Spleen (tissue), 11 donors: ENCODE results near the gene MAL. TPM values are rescaled to one million over a fixed set of nuclear protein-coding genes. Genes with fewer than 3 reads are reported as not detected.

Experiments
- DNase-seq: peaks from one replicate; pipeline ENCODE4 v3.0.0-alpha.2; 2020
- H3K27ac ChIP-seq, 8 donors: fragments of 200-600 bp; sonication (generic) in 7 of 8; 1 replicate in 4 of 8; 2 replicates in 4 of 8; pipeline versions ENCODE4 v1.5.0 to v1.8.0; 2016 to 2021; ENCODE audit warnings: inconsistent platforms in 4 of 8, mild to moderate bottlenecking in 4 of 8, moderate library complexity in 1 of 8
- H3K27me3 ChIP-seq, 7 donors: fragments of 200-600 bp; sonication (generic) in 6 of 7; replicated peaks in 1 of 7; 1 replicate in 4 of 7; 2 replicates in 3 of 7; pipeline versions ENCODE4 v1.5.0 to v1.8.0; 2016 to 2021; ENCODE audit warnings: inconsistent platforms in 3 of 7, mild to moderate bottlenecking in 1 of 7
- H3K36me3 ChIP-seq, 6 donors: fragments of 200-600 bp; sonication (generic) in 5 of 6; 1 replicate in 4 of 6; 2 replicates in 2 of 6; pipeline versions ENCODE4 v1.5.0 to v1.8.0; 2016 to 2021; ENCODE audit warnings: inconsistent platforms in 2 of 6
- H3K4me1 ChIP-seq, 6 donors: fragments of 200-600 bp; sonication (generic) in 5 of 6; 1 replicate in 3 of 6; 2 replicates in 3 of 6; pipeline versions ENCODE4 v1.5.0 to v1.8.0; 2016 to 2021; ENCODE audit warnings: inconsistent platforms in 3 of 6
- H3K4me3 ChIP-seq, 8 donors: fragments of 200-600 bp; sonication (generic) in 7 of 8; 1 replicate in 4 of 8; 2 replicates in 4 of 8; pipeline versions ENCODE4 v1.5.0 to v1.8.0; 2016 to 2021; ENCODE audit warnings: inconsistent platforms in 4 of 8, mild to moderate bottlenecking in 4 of 8, moderate library complexity in 2 of 8
- H3K9me3 ChIP-seq, 8 donors: fragments of 200-600 bp; sonication (generic) in 7 of 8; 1 replicate in 4 of 8; 2 replicates in 4 of 8; pipeline versions ENCODE4 v1.5.0 to v1.8.0; 2016 to 2021; ENCODE audit warnings: inconsistent platforms in 4 of 8
- POLR2A ChIP-seq, 3 donors: fragments of 450-650 bp; IDR thresholded peaks; one replicate each; pipeline ENCODE4 v1.5.1; 2017; ENCODE audit warnings: antibody characterized with exemption in 3 of 3, mild to moderate bottlenecking in 1 of 3
- POLR2AphosphoS5 ChIP-seq, 3 donors: sonication (generic); formaldehyde crosslinking; IDR thresholded peaks; one replicate each; pipeline ENCODE4 v1.5.1; 2017; ENCODE audit warnings: antibody characterized with exemption in 3 of 3
- WGBS, 5 donors: extraction: QIAGEN DNeasy Blood & Tissue Kit in 3 of 5; methylation state at CpG; one replicate each; pipeline versions ENCODE4 v1.1.5 to v1.1.7; 2013 to 2018; 5-methylcytosine and 5-hydroxymethylcytosine counted together
- intact Hi-C: fragments of 100-400 bp; cut with DNase I; formaldehyde crosslinking; loops from one replicate; pipeline ENCODE4 v1.15.0; 2023; ENCODE audit warnings: low total_unique reads
- polyA plus RNA-seq, 3 donors: library from polyadenylated mRNA; stranded (reverse); fragments of 200-250 nt; gene quantifications; one replicate each; pipeline ENCODE4 v1.2.1, GENCODE V29; 2013
- total RNA-seq, 7 donors: library from RNA; depleted of rRNA in 3 of 7; stranded (reverse); fragments of >200 nt in 3 of 7; fragmentation: NEBNext Ultra II Directional in 4 of 7; extraction: Animal tissue kit (Norgen Biotek cat#: 25700) in 4 of 7; gene quantifications; one replicate each; pipeline versions ENCODE4 v1.1.0 to v1.2.1, GENCODE V29; 2016 to 2021
- TF ChIP-seq, protein P1 (sequence below), 11 experiments: fragments of 200-600 bp in 7 of 11; fragments of 450-650 bp in 4 of 11; sonication (generic) in 4 of 11; IDR thresholded peaks in 8 of 11; conservative IDR thresholded peaks in 3 of 11; 1 replicate in 7 of 11; 2 replicates in 4 of 11; pipeline versions ENCODE4 v1.4.0 to v1.8.0; 2016 to 2021; ENCODE audit warnings: antibody characterized with exemption in 11 of 11, inconsistent platforms in 4 of 11, mild to moderate bottlenecking in 1 of 11
- donor health status: healthy with polysubstance abuse.
- donor health status: DM: no; HTN: no; CAD: no; lungs with moderate emphysema.
- donor health status: DM: no; HTN: no; CAD: no.
- donor health status: Bipolar disorder and iron deficiency.
- donor health status: healthy.
- donor health status: DM: no; HTN: no; CAD: no.
- donor health status: DM: yes; HTN: yes; CAD: no.

MAL gene
- total and polyA plus RNA-seq, 10 donors: 4.7 to 18.8 (median 8.7) TPM

DNA sequence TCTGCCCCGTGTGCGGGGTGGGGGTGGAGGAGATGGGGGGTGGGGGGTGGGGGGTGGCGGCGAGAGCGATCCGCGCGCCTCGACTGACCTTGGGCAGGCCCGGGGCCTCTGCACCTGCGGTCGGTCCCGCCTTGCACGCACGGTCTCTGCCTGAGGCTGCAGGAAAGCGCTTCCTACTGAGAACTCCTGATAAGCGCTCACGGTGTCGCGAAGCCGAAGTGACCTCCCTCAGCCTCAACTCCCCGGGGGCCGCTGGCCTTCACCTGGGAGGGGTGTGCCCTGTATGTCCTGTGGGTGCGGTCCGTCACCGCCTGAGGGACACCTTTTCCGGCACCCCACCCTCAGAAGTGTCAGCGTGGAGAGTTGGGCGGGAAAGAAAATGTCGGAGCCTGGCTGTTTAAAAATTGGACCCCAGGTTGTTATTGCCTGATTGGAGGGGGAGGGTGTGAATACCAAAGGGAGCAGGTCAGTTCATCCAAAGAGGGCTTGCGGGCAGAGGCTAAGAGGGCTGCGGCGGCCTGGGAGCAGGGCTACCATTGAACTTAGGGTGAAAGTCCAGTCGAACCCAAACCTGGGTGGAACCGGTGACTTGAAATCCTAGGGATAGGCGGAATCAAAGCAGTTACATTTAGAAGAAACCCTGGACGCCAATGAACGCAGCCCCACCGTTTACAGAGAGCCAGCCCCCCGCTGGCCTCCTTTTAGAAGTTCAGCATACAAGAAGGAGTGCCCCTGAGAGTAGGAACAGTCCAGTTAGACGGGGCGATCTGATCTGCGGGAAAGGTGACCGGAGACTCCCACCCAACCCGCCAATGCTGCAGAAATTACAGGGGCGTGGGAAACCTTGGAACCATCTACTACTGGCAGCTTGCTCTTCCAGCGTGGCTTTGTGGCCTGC, 1.2 kb downstream of the MAL start:
- Histone ChIP-seq H3K4me3 (peak overlapping the region; percentile 38 to 75 (median 50)), H3K4me1 (peaks cover 3 to 60% (median 33%) of the 10 kb centered on the region in 6 donors), H3K9me3 (no peaks in the 10 kb centered on the region), H3K36me3 (no peaks in the 10 kb centered on the region), H3K27ac (peak overlapping the region in 6 of 8 donors; percentile 64 to 83 (median 75)), H3K27me3 (peaks cover 0 to 86% (median 43%) of the 10 kb centered on the region in 7 donors)
- DNase-seq: no peak
- intact Hi-C loops: no loop called here
- TF ChIP-seq, protein P1, sequence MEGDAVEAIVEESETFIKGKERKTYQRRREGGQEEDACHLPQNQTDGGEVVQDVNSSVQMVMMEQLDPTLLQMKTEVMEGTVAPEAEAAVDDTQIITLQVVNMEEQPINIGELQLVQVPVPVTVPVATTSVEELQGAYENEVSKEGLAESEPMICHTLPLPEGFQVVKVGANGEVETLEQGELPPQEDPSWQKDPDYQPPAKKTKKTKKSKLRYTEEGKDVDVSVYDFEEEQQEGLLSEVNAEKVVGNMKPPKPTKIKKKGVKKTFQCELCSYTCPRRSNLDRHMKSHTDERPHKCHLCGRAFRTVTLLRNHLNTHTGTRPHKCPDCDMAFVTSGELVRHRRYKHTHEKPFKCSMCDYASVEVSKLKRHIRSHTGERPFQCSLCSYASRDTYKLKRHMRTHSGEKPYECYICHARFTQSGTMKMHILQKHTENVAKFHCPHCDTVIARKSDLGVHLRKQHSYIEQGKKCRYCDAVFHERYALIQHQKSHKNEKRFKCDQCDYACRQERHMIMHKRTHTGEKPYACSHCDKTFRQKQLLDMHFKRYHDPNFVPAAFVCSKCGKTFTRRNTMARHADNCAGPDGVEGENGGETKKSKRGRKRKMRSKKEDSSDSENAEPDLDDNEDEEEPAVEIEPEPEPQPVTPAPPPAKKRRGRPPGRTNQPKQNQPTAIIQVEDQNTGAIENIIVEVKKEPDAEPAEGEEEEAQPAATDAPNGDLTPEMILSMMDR (IDR thresholded peaks at IDR 0.05 in 8 of 11, conservative IDR thresholded peaks at IDR 0.05 in 3 of 11): no peak
- TF ChIP-seq POLR2AphosphoS5 (IDR thresholded peaks at IDR 0.05): peak in 1 of 3 donors; percentile 30
- WGBS, 5 donors: 10 to 31% (median 12%) methylated on average over 24 to 47 of the region's 47 CpGs

DNA sequence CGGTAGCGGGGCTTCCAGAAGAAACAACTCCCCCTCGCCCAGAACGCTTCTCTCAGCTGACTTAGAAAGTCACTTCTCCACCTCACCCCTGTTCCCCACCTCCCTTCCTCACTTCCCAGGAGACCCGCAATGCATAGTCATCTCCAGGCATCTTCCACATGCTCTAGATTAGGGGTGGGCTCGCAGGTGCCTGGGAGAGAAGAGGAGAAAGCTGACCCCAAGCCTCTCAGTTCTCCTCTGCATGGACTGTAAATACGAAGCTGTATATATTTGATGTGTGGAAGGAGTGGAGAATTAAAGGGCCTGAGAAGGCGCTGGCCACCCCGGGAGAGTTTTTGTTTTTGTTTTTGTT, 1.8 kb downstream of the MAL start:
- Histone ChIP-seq H3K4me1 (peaks cover 3 to 56% (median 33%) of the 10 kb centered on the region in 6 donors), H3K9me3 (no peaks in the 10 kb centered on the region), H3K36me3 (no peaks in the 10 kb centered on the region), H3K27me3 (peaks cover 0 to 86% (median 43%) of the 10 kb centered on the region in 7 donors), H3K27ac (no peak overlapping the region), H3K4me3 (peak overlapping the region in 5 of 8 donors; percentile 46 to 75 (median 57))
- DNase-seq: no peak
- intact Hi-C loops: no loop called here
- TF ChIP-seq POLR2A (IDR thresholded peaks at IDR 0.05): no peak
- 41 to 48% (median 47%) methylated on average over 9 of the region's 9 CpGs for WGBS, 5 donors

DNA sequence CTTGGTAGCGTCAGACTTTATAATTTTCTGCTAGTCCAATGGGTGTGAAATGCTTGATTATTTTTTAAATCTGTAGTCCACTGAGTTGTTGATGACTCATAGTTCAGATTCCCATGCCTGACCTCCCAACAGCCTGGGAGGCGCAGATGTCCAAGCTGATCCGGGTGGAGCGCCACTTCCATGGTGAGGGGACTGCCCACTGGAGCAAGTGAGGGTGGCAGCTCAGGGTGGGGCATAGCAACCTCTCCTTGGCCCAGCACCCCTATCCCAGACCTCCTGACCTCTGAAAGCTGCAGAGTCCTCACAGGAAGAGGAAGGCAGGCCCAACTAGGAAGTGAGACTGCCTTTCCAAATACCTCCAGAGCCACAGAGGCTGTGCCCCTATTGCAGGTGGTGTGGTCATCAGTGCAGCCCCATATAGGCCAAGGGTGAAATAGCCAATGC, 4.4 kb downstream of the MAL start:
- H3K27me3 ChIP-seq: peaks cover 0 to 86% (median 30%) of the 10 kb centered on the region in 7 donors
- WGBS, 5 donors: 78 to 94% (median 83%) methylated on average over 4 of the region's 4 CpGs
- H3K27ac ChIP-seq: no peak overlapping the region
- H3K36me3 ChIP-seq: no peaks in the 10 kb centered on the region
- H3K4me3 ChIP-seq: no peak overlapping the region
- DNase-seq: no peak
- intact Hi-C loops: no loop called here
- H3K9me3 ChIP-seq: no peaks in the 10 kb centered on the region
- TF ChIP-seq POLR2AphosphoS5 (IDR thresholded peaks at IDR 0.05) (no peak), POLR2A (IDR thresholded peaks at IDR 0.05) (no peak)
- TF ChIP-seq, protein P1 (IDR thresholded peaks at IDR 0.05 in 8 of 11, conservative IDR thresholded peaks at IDR 0.05 in 3 of 11): no peak
- H3K4me1 ChIP-seq: peaks cover 3 to 32% (median 21%) of the 10 kb centered on the region in 6 donors

DNA sequence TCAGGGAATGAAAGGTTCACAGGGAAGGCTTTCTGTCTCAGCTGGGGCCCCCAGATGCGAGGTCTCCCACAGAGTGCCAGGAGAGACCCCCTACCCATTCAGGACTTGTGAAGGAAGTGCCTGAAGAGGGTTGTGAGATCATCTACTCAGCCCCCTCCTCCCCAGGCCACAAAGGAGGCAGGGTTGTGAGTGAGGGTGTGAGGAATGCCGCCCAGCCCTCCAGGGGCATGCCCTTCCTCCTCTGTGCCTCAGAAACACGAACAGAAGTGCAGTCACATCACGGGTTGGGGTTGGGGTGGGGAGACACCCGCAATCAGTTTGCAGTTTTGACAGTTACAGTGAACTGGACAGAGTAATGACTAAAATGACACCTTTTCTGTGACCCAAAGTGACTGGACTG, 5.0 kb downstream of the MAL start:
- TF ChIP-seq, protein P1 (IDR thresholded peaks at IDR 0.05 in 8 of 11, conservative IDR thresholded peaks at IDR 0.05 in 3 of 11): no peak
- TF ChIP-seq POLR2A (IDR thresholded peaks at IDR 0.05): no peak
- TF ChIP-seq POLR2AphosphoS5 (IDR thresholded peaks at IDR 0.05): no peak
- Histone ChIP-seq H3K9me3 (no peaks in the 10 kb centered on the region), H3K4me3 (no peak overlapping the region), H3K27ac (no peak overlapping the region), H3K27me3 (peaks cover 0 to 80% (median 26%) of the 10 kb centered on the region in 7 donors), H3K4me1 (peaks cover 3 to 27% (median 15%) of the 10 kb centered on the region in 6 donors), H3K36me3 (no peaks in the 10 kb centered on the region)
- intact Hi-C loops: no loop called here
- 54 to 66% (median 56%) methylated on average over 5 of the region's 5 CpGs for WGBS, 5 donors
- DNase-seq: no peak
